Lung (tissue), 12 donors: ENCODE measurements around the gene FRMD4A. TPM values are rescaled to one million over a fixed set of nuclear protein-coding genes. Genes with fewer than 3 reads are reported as not detected.
A peak's percentile ranks its signal among the peaks of the same experiment; 100 is the strongest.

Experiments
- ATAC-seq: fragments of 200-7000 bp; cut with Tn5 transposase; one replicate; pipeline ENCODE4 v1.9.1; 2020; ENCODE audit warnings: moderate number of reproducible peaks; ENCODE audit not compliant: insufficient read depth, low FRiP score
- DNase-seq, 3 donors: peaks; one replicate each; pipeline ENCODE4 v3.0.0-alpha.2; 2013 to 2017
- H3K27ac ChIP-seq, 2 donors: one replicate each; pipeline ENCODE4 v1.5.1; 2013; ENCODE audit warnings: mild to moderate bottlenecking in 2 of 2, moderate library complexity in 2 of 2, control low read depth in 1 of 2, inconsistent platforms in 1 of 2, low read depth in 1 of 2, low read length in 1 of 2
- H3K27me3 ChIP-seq, 3 donors: one replicate each; pipeline ENCODE4 v1.5.1; 2013; ENCODE audit warnings: low read length in 2 of 3; ENCODE audit not compliant: control insufficient read depth in 3 of 3, insufficient read depth in 3 of 3
- H3K36me3 ChIP-seq, 4 donors: one replicate each; pipeline ENCODE4 v1.5.1; 2013; ENCODE audit warnings: low read length in 4 of 4, mild to moderate bottlenecking in 1 of 4, moderate library complexity in 1 of 4; ENCODE audit not compliant: control insufficient read depth in 4 of 4, insufficient read depth in 4 of 4
- H3K4me1 ChIP-seq, 5 donors: one replicate each; pipeline ENCODE4 v1.5.1; 2013; ENCODE audit warnings: low read length in 5 of 5, mild to moderate bottlenecking in 2 of 5, moderate library complexity in 1 of 5; ENCODE audit not compliant: control insufficient read depth in 5 of 5, insufficient read depth in 5 of 5
- H3K4me3 ChIP-seq: one replicate; pipeline ENCODE4 v1.5.1; 2013; ENCODE audit warnings: mild to moderate bottlenecking, control low read depth, moderate library complexity
- H3K9ac ChIP-seq, 2 donors: one replicate each; pipeline ENCODE4 v1.5.1; 2013; ENCODE audit warnings: low read length in 2 of 2, control low read depth in 1 of 2; ENCODE audit not compliant: insufficient read depth in 1 of 2
- H3K9me3 ChIP-seq, 4 donors: one replicate each; pipeline ENCODE4 v1.5.1; 2013; ENCODE audit warnings: low read length in 3 of 4, mild to moderate bottlenecking in 1 of 4, moderate library complexity in 1 of 4; ENCODE audit not compliant: control insufficient read depth in 4 of 4, insufficient read depth in 3 of 4
- CTCF ChIP-seq: IDR thresholded peaks from 2 replicates; pipeline ENCODE4 v1.5.1; 2012; ENCODE audit warnings: mild to moderate bottlenecking; ENCODE audit errors: control extremely low read depth, extremely low read depth
- whole genome bisulfite sequencing, 2 donors: extraction: QIAGEN DNeasy Blood & Tissue Kit; methylation state at CpG; one replicate each; pipeline ENCODE4 v1.1.7; 2013; 5-methylcytosine and 5-hydroxymethylcytosine counted together
- polyA plus RNA-seq, 2 donors: library from polyadenylated mRNA; stranded (reverse); fragments of 200-250 nt; gene quantifications; one replicate each; pipeline ENCODE4 v1.2.1, GENCODE V29; 2013
- total RNA-seq, 2 donors: library from RNA; depleted of rRNA in 1 of 2; stranded (reverse); fragments of >200 nt in 1 of 2; gene quantifications; one replicate each; pipeline ENCODE4 v1.2.1, GENCODE V29; 2014 to 2021
- donor health status: control.
- donor health status: control.
- donor health status: Bipolar disorder and iron deficiency.
- donor health status: healthy.
- donor health status: DM: yes; HTN: yes; CAD: no.

The FRMD4A gene
- total and polyA plus RNA-seq, 4 donors, result 12.0 to 64.5 (median 29.3) TPM

- H3K9me3 ChIP-seq, result peaks cover 0 to 4% (median 0%) of the 10 kb centered on the region in 4 donors
- TF ChIP-seq CTCF, result no peak
- 80 to 87% methylated on average over 9 of the region's 9 CpGs for WGBS, 2 donors
- H3K4me3 ChIP-seq, result no peak overlapping the region
- ATAC-seq, result no peak
- no peaks in the 10 kb centered on the region for H3K27me3 ChIP-seq
- H3K27ac ChIP-seq, result peak overlapping the region in 1 of 2 donors; percentile 48
- no peak for DNase-seq
- no peaks in the 10 kb centered on the region for H3K36me3 ChIP-seq
- H3K9ac ChIP-seq, result no peak overlapping the region
- peaks cover 5 to 28% (median 13%) of the 10 kb centered on the region in 5 donors for H3K4me1 ChIP-seq
Observed at GRCh38 chr10:13839430-13839990, 491.2 kb downstream of the FRMD4A start.

GRCh38 chr10:13839030-13839429, 491.7 kb downstream of the FRMD4A start:
- peaks cover 5 to 29% (median 14%) of the 10 kb centered on the region in 5 donors for H3K4me1 ChIP-seq
- peaks cover 0 to 4% (median 0%) of the 10 kb centered on the region in 4 donors for H3K9me3 ChIP-seq
- H3K4me3 ChIP-seq, result no peak overlapping the region
- no peak overlapping the region for H3K9ac ChIP-seq
- TF ChIP-seq CTCF, result no peak
- DNase-seq, result no peak
- no peak for ATAC-seq
- no peak overlapping the region for H3K27ac ChIP-seq
- no peaks in the 10 kb centered on the region for H3K27me3 ChIP-seq
- no peaks in the 10 kb centered on the region for H3K36me3 ChIP-seq

- peaks cover 0 to 4% (median 0%) of the 10 kb centered on the region in 4 donors for H3K9me3 ChIP-seq
- DNase-seq, result no peak
- no peak overlapping the region for H3K4me3 ChIP-seq
- ATAC-seq, result no peak
- no peaks in the 10 kb centered on the region for H3K27me3 ChIP-seq
- H3K4me1 ChIP-seq, result peaks cover 5 to 32% (median 14%) of the 10 kb centered on the region in 5 donors
- 88 to 92% methylated on average over 3 of the region's 3 CpGs for WGBS, 2 donors
- no peak overlapping the region for H3K27ac ChIP-seq
- H3K9ac ChIP-seq, result no peak overlapping the region
- TF ChIP-seq CTCF, result no peak
- no peaks in the 10 kb centered on the region for H3K36me3 ChIP-seq
Observed at GRCh38 chr10:13837966-13838365, 492.8 kb downstream of the FRMD4A start.
